ENCODE results near the gene TTLL1.

- TF ChIP-seq, protein P1, sequence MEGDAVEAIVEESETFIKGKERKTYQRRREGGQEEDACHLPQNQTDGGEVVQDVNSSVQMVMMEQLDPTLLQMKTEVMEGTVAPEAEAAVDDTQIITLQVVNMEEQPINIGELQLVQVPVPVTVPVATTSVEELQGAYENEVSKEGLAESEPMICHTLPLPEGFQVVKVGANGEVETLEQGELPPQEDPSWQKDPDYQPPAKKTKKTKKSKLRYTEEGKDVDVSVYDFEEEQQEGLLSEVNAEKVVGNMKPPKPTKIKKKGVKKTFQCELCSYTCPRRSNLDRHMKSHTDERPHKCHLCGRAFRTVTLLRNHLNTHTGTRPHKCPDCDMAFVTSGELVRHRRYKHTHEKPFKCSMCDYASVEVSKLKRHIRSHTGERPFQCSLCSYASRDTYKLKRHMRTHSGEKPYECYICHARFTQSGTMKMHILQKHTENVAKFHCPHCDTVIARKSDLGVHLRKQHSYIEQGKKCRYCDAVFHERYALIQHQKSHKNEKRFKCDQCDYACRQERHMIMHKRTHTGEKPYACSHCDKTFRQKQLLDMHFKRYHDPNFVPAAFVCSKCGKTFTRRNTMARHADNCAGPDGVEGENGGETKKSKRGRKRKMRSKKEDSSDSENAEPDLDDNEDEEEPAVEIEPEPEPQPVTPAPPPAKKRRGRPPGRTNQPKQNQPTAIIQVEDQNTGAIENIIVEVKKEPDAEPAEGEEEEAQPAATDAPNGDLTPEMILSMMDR (conservative IDR thresholded peaks at IDR 0.05; ENCODE audit: low read depth in 2 of 2): no peak
- TF ChIP-seq, protein P2, sequence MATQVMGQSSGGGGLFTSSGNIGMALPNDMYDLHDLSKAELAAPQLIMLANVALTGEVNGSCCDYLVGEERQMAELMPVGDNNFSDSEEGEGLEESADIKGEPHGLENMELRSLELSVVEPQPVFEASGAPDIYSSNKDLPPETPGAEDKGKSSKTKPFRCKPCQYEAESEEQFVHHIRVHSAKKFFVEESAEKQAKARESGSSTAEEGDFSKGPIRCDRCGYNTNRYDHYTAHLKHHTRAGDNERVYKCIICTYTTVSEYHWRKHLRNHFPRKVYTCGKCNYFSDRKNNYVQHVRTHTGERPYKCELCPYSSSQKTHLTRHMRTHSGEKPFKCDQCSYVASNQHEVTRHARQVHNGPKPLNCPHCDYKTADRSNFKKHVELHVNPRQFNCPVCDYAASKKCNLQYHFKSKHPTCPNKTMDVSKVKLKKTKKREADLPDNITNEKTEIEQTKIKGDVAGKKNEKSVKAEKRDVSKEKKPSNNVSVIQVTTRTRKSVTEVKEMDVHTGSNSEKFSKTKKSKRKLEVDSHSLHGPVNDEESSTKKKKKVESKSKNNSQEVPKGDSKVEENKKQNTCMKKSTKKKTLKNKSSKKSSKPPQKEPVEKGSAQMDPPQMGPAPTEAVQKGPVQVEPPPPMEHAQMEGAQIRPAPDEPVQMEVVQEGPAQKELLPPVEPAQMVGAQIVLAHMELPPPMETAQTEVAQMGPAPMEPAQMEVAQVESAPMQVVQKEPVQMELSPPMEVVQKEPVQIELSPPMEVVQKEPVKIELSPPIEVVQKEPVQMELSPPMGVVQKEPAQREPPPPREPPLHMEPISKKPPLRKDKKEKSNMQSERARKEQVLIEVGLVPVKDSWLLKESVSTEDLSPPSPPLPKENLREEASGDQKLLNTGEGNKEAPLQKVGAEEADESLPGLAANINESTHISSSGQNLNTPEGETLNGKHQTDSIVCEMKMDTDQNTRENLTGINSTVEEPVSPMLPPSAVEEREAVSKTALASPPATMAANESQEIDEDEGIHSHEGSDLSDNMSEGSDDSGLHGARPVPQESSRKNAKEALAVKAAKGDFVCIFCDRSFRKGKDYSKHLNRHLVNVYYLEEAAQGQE (IDR thresholded peaks at IDR 0.05; ENCODE audit: unreplicated experiment): no peak
- no peak for TF ChIP-seq ZNF114 (CRISPR knock-in tag; IDR thresholded peaks at IDR 0.05)
- no peak for TF ChIP-seq POLR2AphosphoS5 (IDR thresholded peaks at IDR 0.05; ENCODE audit: low read depth)
Observed at GRCh38 chr22:43017525-43018460, 71.4 kb downstream of the TTLL1 start.

All from GM23338 (cell line).